WTC11 (cell line): ENCODE data around the gene ACACA. TPM values are rescaled to one million over a fixed set of nuclear protein-coding genes. Genes with fewer than 3 reads are reported as not detected.

Experiments
- ATAC-seq: fragments of 200-7000 bp; cut with Tn5 transposase; 2 replicates; pipeline ENCODE4 v1.10.0; 2021; ENCODE audit warnings: mild to moderate bottlenecking, moderate library complexity
- CTCF ChIA-PET: fragments of 300-600 bp; sonication (Branson Sonifier 250); formaldehyde crosslinking; loops from one replicate; lab custom pipeline; 2021; ENCODE audit warnings: antibody characterized with exemption; lab: Charles Lee
- POLR2A ChIA-PET: fragments of 350-600 bp; sonication (Branson Sonifier 250); formaldehyde crosslinking; loops from one replicate; lab custom pipeline; 2021; ENCODE audit warnings: antibody characterized with exemption; lab: Charles Lee
- DNase-seq: peaks from one replicate; pipeline ENCODE4 v3.0.0; 2021; ENCODE audit warnings: low spot score
- H3K27ac Mint-ChIP-seq: 2 replicates; pipeline ENCODE4 v1.8.0; 2021; ENCODE audit warnings: mixed read lengths
- H3K27me3 Mint-ChIP-seq: 2 replicates; pipeline ENCODE4 v1.8.0; 2021; ENCODE audit warnings: low read depth, mild to moderate bottlenecking, moderate library complexity, mixed read lengths
- H3K36me3 Mint-ChIP-seq: 2 replicates; pipeline ENCODE4 v1.8.0; 2021; ENCODE audit warnings: mixed read lengths
- H3K4me1 Mint-ChIP-seq: 2 replicates; pipeline ENCODE4 v1.8.0; 2022; ENCODE audit warnings: mixed read lengths
- H3K4me3 Mint-ChIP-seq: 2 replicates; pipeline ENCODE4 v1.8.0; 2021; ENCODE audit warnings: mild to moderate bottlenecking, moderate library complexity, mixed read lengths
- H3K9me3 Mint-ChIP-seq: 2 replicates; pipeline ENCODE4 v1.8.0; 2021; ENCODE audit warnings: mixed read lengths
- AFF4 ChIP-seq: sonication (generic); formaldehyde crosslinking; IDR thresholded peaks from 2 replicates; pipeline ENCODE4 v1.8.1; 2023; ENCODE audit warnings: mild to moderate bottlenecking, missing genetic modification reagents, borderline replicate concordance
- E2F5 ChIP-seq: sonication (generic); formaldehyde crosslinking; IDR thresholded peaks from 2 replicates; pipeline ENCODE4 v1.8.1; 2022; ENCODE audit warnings: mild to moderate bottlenecking, moderate library complexity, missing genetic modification reagents
- EMX1 ChIP-seq: fragments of 250-450 bp; sonication (Bioruptor Pico); IDR thresholded peaks from 2 replicates; pipeline ENCODE4 v1.8.0; 2021; ENCODE audit warnings: mild to moderate bottlenecking
- NFATC4 ChIP-seq: fragments of 250-450 bp; sonication (Bioruptor Pico); IDR thresholded peaks from 2 replicates; pipeline ENCODE4 v1.9.0; 2021; ENCODE audit warnings: mild to moderate bottlenecking
- PREB ChIP-seq: sonication (generic); formaldehyde crosslinking; IDR thresholded peaks from 2 replicates; pipeline ENCODE4 v1.8.1; 2022; ENCODE audit warnings: mild to moderate bottlenecking, missing genetic modification reagents, moderate library complexity, borderline replicate concordance
- ZNF138 ChIP-seq: sonication (generic); formaldehyde crosslinking; conservative IDR thresholded peaks from 2 replicates; pipeline ENCODE4 v1.8.1; 2022; ENCODE audit warnings: mild to moderate bottlenecking, moderate library complexity, missing genetic modification reagents
- total RNA-seq: library from RNA; stranded (reverse); gene quantifications from 3 replicates; pipeline ENCODE4 v1.2.3, GENCODE V29; 2021
- TF ChIP-seq, protein P1 (sequence below): sonication (generic); formaldehyde crosslinking; IDR thresholded peaks from 2 replicates; pipeline ENCODE4 v1.8.1; 2023; ENCODE audit warnings: mild to moderate bottlenecking, missing genetic modification reagents, moderate library complexity
- TF ChIP-seq, protein P2 (sequence below): sonication (generic); formaldehyde crosslinking; IDR thresholded peaks from 2 replicates; pipeline ENCODE4 v1.8.0; 2023; ENCODE audit warnings: missing genetic modification reagents, mild to moderate bottlenecking, borderline replicate concordance
- TF ChIP-seq, protein P3 (sequence below): fragments of 200-600 bp; IDR thresholded peaks from 2 replicates; pipeline ENCODE4 v1.8.0; 2022; ENCODE audit warnings: antibody characterized with exemption

The ACACA gene
- total RNA-seq, 1 experiment from 2014 or later: 167 TPM

GRCh38 chr17:37177254-37177870 lies 229.3 kb downstream of the ACACA start (continued):
- TF ChIP-seq E2F5 (CRISPR knock-in tag) (no peak), NFATC4 (CRISPR knock-in tag) (no peak)

- no peak for ATAC-seq
- CTCF ChIA-PET: no interaction called here
- Mint-ChIP-seq H3K4me1 (peaks cover 18% of the 10 kb centered on the region), H3K36me3 (peaks cover 17% of the 10 kb centered on the region), H3K27ac (peak overlapping the region; percentile 84), H3K4me3 (no peak overlapping the region), H3K27me3 (no peaks in the 10 kb centered on the region), H3K9me3 (no peaks in the 10 kb centered on the region)
- no peak for DNase-seq
- TF ChIP-seq, protein P1, sequence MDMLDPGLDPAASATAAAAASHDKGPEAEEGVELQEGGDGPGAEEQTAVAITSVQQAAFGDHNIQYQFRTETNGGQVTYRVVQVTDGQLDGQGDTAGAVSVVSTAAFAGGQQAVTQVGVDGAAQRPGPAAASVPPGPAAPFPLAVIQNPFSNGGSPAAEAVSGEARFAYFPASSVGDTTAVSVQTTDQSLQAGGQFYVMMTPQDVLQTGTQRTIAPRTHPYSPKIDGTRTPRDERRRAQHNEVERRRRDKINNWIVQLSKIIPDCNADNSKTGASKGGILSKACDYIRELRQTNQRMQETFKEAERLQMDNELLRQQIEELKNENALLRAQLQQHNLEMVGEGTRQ: no peak
- TF ChIP-seq ZNF138 (CRISPR knock-in tag) (no peak), NFATC4 (CRISPR knock-in tag) (no peak), EMX1 (no peak), PREB (CRISPR knock-in tag) (no peak)
- TF ChIP-seq, protein P2, sequence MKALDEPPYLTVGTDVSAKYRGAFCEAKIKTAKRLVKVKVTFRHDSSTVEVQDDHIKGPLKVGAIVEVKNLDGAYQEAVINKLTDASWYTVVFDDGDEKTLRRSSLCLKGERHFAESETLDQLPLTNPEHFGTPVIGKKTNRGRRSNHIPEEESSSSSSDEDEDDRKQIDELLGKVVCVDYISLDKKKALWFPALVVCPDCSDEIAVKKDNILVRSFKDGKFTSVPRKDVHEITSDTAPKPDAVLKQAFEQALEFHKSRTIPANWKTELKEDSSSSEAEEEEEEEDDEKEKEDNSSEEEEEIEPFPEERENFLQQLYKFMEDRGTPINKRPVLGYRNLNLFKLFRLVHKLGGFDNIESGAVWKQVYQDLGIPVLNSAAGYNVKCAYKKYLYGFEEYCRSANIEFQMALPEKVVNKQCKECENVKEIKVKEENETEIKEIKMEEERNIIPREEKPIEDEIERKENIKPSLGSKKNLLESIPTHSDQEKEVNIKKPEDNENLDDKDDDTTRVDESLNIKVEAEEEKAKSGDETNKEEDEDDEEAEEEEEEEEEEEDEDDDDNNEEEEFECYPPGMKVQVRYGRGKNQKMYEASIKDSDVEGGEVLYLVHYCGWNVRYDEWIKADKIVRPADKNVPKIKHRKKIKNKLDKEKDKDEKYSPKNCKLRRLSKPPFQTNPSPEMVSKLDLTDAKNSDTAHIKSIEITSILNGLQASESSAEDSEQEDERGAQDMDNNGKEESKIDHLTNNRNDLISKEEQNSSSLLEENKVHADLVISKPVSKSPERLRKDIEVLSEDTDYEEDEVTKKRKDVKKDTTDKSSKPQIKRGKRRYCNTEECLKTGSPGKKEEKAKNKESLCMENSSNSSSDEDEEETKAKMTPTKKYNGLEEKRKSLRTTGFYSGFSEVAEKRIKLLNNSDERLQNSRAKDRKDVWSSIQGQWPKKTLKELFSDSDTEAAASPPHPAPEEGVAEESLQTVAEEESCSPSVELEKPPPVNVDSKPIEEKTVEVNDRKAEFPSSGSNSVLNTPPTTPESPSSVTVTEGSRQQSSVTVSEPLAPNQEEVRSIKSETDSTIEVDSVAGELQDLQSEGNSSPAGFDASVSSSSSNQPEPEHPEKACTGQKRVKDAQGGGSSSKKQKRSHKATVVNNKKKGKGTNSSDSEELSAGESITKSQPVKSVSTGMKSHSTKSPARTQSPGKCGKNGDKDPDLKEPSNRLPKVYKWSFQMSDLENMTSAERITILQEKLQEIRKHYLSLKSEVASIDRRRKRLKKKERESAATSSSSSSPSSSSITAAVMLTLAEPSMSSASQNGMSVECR (CRISPR knock-in tag): no peak
- POLR2A ChIA-PET: no interaction called here
Observed at GRCh38 chr17:37176723-37177122, 229.9 kb downstream of the ACACA start.

DNA sequence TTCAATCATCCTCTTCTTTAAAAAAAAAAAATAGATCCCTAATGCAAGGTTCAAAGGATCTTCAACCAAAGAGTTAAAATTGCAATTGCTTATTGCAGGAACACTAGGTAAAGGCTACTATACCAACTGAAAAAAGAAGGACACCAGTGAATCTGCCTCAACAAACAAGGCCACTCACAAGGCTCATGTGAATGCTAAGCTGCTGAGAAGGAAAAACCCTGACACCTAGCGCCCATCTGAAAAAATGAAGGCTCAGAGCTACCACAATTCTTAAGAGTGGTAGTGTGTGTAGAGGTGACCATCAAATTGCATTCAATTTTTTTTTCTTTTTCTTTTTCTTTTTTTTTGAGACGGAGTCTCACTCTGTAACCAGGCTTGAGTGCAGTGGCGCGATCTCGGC lies 232.4 kb downstream of the ACACA start:
- Mint-ChIP-seq H3K4me3 (no peak overlapping the region), H3K27ac (no peak overlapping the region; the same call in 1 of the 2 replicates), H3K4me1 (peaks cover 43% of the 10 kb centered on the region), H3K36me3 (peaks cover 12% of the 10 kb centered on the region), H3K27me3 (no peaks in the 10 kb centered on the region), H3K9me3 (no peaks in the 10 kb centered on the region)
- DNase-seq: peak; percentile 32
- CTCF ChIA-PET: interaction anchor here (0.6 to 3.0 kb wide), 44 partner anchors 9 to 1198 kb away, joined by 3 to 35 read pairs (median 4); partner anchors contain the start of gene MRM1
- peak; percentile 93 for ATAC-seq
- no peak for TF ChIP-seq AFF4 (CRISPR knock-in tag)
- TF ChIP-seq, protein P3, sequence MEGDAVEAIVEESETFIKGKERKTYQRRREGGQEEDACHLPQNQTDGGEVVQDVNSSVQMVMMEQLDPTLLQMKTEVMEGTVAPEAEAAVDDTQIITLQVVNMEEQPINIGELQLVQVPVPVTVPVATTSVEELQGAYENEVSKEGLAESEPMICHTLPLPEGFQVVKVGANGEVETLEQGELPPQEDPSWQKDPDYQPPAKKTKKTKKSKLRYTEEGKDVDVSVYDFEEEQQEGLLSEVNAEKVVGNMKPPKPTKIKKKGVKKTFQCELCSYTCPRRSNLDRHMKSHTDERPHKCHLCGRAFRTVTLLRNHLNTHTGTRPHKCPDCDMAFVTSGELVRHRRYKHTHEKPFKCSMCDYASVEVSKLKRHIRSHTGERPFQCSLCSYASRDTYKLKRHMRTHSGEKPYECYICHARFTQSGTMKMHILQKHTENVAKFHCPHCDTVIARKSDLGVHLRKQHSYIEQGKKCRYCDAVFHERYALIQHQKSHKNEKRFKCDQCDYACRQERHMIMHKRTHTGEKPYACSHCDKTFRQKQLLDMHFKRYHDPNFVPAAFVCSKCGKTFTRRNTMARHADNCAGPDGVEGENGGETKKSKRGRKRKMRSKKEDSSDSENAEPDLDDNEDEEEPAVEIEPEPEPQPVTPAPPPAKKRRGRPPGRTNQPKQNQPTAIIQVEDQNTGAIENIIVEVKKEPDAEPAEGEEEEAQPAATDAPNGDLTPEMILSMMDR: 0 out of 2 replicates have a peak, but pooled peaks have one; percentile 14
- POLR2A ChIA-PET: interaction anchor here (0.7 to 1.2 kb wide), 2 partner anchors 10 to 42 kb away, joined by 3 read pairs; no protein-coding TSS in a partner anchor
